Pulmonary artery endothelial cell (primary cell): ENCODE results near the gene TGFBR2. TPM values are rescaled to one million over a fixed set of nuclear protein-coding genes. Genes with fewer than 3 reads are reported as not detected.

Experiments used
- DNase-seq: peaks from one replicate; pipeline ENCODE4 v3.0.0-alpha.2; 2011; ENCODE audit warnings: low read depth, low spot score
- total RNA-seq: library from RNA; depleted of rRNA; stranded (reverse); fragments of >200 nt; gene quantifications from 2 replicates; pipeline ENCODE4 v1.2.3, GENCODE V29; 2014

The TGFBR2 gene
- total RNA-seq, 1 donor from 2014 or later, result 379 TPM

DNA sequence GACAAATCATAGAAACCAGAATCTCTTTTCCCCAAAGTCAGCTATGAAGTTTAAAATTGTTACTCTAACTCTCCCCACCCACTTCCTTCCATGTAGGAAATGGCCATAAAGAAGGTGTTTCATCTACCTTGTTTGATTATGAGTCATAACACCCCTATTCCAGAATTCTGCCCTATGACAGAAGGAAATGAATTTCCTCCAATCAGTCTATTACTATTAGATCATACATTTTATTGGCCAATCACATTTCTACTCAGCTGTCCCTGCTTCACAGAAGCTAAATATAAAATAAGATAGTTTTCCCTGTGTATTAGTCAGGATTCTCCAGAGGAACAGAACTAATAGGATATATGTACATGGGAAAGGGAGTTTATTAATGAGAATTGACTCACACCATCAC is 102.1 kb downstream of the TGFBR2 start:
- DNase-seq, result no peak

DNA sequence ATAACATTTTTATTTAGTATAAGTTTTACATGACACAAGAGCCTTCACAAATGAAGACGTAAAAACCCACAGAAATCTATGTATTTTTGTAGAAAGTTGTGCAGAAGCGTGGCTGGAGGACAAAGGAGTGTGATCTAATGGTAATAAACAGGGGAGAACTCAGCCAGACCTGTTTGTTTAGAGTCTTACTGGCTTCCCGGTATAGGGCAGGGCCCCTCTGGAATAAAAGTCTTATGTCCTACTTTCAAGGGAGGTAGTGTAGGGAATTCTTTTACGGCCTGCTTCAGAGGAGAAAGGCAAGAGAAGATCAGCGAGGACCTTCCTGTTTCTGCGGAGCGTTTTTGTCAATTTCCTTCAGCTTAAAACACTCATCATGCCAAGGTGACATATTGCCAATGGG is 103.6 kb downstream of the TGFBR2 start:
- no peak for DNase-seq

- DNase-seq, result no peak
Observed at GRCh38 chr3:30711151-30711550, 104.8 kb downstream of the TGFBR2 start.

- DNase-seq, result no peak
Observed at GRCh38 chr3:30711867-30712266, 105.5 kb downstream of the TGFBR2 start.

DNA sequence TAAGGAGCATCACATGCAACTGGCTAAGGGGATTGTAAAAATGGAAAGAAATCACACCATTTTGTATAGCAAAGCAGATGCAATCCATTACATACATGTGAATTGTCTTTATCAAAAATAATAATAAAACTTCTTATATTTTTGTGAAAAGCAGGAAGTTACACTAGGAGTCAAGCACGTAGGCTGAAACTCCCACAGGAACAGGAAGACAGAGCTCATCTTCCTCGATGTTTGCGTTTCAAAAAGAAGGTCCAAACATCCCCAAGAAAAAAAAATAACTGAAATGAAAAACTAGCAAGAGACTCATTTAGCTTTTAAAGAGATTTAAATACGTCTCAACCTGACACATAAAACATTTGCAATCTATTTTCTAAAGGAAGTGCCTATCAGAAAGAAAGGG is 106.6 kb downstream of the TGFBR2 start:
- no peak for DNase-seq

- no peak for DNase-seq
Observed at GRCh38 chr3:30713885-30714503, 107.6 kb downstream of the TGFBR2 start.

GRCh38 chr3:30719536-30719935 is 113.1 kb downstream of the TGFBR2 start:
- DNase-seq, result no peak

DNA sequence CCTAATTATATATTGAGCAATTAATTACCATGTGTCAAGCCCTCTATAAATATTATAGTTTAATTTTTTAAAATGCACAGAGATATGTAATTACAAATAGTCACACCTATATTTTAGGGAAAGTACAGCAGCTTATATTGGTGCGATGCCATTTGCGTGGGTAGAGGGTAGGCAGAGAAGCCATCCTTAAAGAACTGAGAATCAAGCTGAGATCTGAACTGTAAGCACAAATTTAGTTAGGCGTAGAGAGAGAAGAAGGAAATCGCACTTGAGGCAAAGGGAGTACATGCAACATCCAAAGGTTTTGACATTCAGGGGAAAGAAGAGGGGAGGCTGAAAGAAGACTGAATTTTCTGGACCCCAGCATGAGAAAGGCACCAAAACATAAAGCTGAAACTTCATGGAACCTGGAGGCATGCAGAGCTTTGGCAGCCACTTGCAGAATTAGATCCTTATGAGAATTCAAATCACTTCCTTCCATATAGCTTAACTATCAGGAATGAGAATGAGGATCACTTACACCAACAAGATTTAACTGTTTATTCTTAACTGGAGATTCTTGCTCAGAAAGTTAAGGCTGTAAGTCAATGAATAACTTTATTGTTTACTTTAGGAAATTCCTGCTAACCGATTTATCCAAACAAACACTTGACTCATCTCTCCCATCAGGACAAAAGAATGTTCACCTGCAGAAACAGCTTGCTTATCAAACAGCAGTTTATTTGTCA is 114.3 kb downstream of the TGFBR2 start:
- DNase-seq, result no peak

GRCh38 chr3:30721314-30721634 is 114.9 kb downstream of the TGFBR2 start:
- no peak for DNase-seq

- DNase-seq, result no peak
Observed at GRCh38 chr3:30723211-30723610, 116.8 kb downstream of the TGFBR2 start.

- DNase-seq, result no peak
Observed at GRCh38 chr3:30724863-30725262, 118.5 kb downstream of the TGFBR2 start.

- DNase-seq, result no peak
Observed at GRCh38 chr3:30728143-30728542, 121.7 kb downstream of the TGFBR2 start.

GRCh38 chr3:30729512-30729911 is 123.1 kb downstream of the TGFBR2 start:
- no peak for DNase-seq

GRCh38 chr3:30729936-30730335 is 123.5 kb downstream of the TGFBR2 start:
- DNase-seq, result no peak

DNA sequence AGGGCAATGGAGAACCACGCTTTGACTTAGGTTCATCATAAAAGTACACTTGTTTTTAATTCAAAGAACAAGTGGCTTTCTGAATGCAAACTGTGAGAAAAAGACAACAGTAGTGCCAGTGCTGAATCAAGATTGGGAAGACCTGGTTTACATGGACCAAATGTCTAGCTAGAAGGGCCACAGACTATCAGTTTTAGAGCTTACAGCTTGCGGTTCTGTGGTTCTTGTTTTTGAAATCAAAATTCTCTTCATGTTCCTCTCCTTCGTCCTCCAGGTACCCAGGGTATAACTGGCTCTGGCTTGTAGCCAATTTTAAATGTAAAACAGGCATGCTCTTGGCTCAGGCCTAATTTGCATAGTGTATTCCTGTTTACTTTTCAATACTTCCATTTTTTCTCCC is 124.6 kb downstream of the TGFBR2 start:
- DNase-seq, result no peak

GRCh38 chr3:30733209-30733608 is 126.8 kb downstream of the TGFBR2 start:
- DNase-seq, result no peak

- no peak for DNase-seq
Observed at GRCh38 chr3:30733696-30734095, 127.3 kb downstream of the TGFBR2 start.

- no peak for DNase-seq
Observed at GRCh38 chr3:30737743-30738499, 131.5 kb downstream of the TGFBR2 start.

- no peak for DNase-seq
Observed at GRCh38 chr3:30738605-30739004, 132.2 kb downstream of the TGFBR2 start.

- DNase-seq, result no peak
Observed at GRCh38 chr3:30741889-30742288, 135.5 kb downstream of the TGFBR2 start.

DNA sequence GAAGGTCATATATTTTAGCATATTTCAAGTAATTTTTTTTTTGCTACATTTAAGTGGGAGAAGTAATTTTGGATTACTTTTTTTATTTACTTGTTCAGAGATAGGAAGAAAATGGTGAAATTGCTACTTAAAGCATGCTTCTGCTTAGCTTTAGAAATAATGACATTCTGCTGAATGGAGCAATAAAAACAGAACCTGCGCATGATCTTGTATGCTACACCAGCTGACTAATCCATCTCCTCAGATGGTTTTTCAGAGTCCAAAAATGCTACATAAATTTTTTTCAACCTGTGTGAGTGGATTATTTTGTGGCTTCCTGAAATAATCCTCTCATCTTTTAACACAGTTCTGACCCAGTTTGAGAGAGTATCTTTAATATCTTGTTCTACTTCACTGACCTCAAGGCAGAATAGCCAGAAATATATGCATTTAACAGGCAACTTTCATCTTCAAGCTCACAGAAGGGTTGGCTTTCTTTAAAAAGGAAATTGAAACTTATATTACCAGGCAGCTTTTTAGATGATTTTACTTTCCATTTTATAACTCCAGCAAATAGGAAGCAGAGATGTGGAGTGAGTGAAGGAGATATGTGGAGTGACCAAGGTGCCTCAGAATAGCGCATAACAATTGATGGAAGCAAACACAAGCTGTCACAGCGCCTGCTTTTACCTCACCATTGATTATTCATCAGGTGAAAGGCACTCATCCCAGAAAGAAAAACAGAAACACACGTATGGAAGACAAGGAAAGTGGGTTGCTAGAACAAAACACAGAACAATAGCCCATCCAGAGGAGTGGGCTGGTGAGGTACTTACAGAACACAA is 136.6 kb downstream of the TGFBR2 start:
- no peak for DNase-seq
